ENCODE data around the gene SLC5A2. TPM values are rescaled to one million over a fixed set of nuclear protein-coding genes. Genes with fewer than 3 reads are reported as not detected.

Gene SLC5A2
- total and polyA plus RNA-seq, 2 of the 13 experiments (the other 11 are each of a cell fraction or from before 2014, with no cell fraction given): 0.24 to 0.97 TPM

DNA sequence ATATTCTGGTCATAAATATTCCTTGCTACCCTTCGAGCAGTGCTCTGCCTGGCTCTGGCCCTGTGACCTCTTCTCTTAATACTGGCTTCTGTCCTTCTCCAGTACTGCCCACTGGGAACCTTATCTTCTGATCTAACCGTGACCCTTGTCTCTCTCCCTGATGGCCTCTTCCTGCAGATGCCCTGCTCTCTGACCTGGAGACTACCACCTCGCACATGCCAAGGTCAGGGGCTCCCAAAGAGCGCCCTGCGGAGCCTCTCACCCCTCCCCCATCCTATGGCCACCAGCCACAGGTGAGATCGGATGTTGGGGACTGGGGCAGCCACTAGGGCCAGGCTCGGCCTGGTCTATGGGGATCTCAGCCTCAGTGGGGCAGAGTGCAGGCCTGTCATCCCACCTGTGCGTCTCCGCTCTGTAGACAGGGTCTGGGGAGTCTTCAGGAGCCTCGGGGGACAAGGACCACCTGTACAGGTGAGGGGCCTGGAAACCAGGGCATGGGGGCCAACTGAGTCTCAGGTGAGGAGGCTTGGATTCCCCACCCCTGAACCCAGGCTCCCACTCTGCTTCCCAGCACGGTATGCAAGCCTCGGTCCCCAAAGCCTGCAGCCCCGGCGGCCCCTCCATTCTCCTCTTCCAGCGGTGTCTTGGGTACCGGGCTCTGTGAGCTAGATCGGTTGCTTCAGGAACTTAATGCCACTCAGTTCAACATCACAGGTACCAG lies 9.5 kb upstream of the SLC5A2 start:
- H3K9ac ChIP-seq (ENCODE audit: insufficient read depth, low read depth, low read length): no peak overlapping the region
- ChIA-PET POLR2A (interaction anchor here (0.6 to 0.7 kb wide), 2 partner anchors 13 to 15 kb away, joined by 4 to 7 read pairs; partner anchors contain the start of gene ARMC5), CTCF (ENCODE audit: low intra/inter-chr PET ratio, low total read pairs) (no interaction called here)
- no peaks in the 10 kb centered on the region for H3K36me3 ChIP-seq (replicated peaks in 1 of 2; ENCODE audit: control insufficient read depth in 1 of 2, insufficient read depth in 2 of 2, low read length in 2 of 2)
- H4K20me1 ChIP-seq (ENCODE audit: insufficient read depth, low read length): no peaks in the 10 kb centered on the region
- intact Hi-C loops (cut with micrococcal nuclease; ENCODE audit: unreplicated experiment): no loop called here
- H3K4me3 ChIP-seq (replicated peaks in 1 of 3; ENCODE audit: insufficient read depth in 1 of 3, low read depth in 2 of 3, low read length in 3 of 3): no peak overlapping the region
- no peak for DNase-seq (ENCODE audit: low spot score)
- BruUV-seq (replicated peaks): no TSS peak
- peaks cover 55% of the 10 kb centered on the region for H3K4me1 ChIP-seq (ENCODE audit: insufficient read depth, low read length)
- H3K27ac ChIP-seq (ENCODE audit: extremely low read length, insufficient read depth, low read length): no peak overlapping the region
- H3K79me2 ChIP-seq (ENCODE audit: insufficient read depth, low read length): no peaks in the 10 kb centered on the region
- no peak for FAIRE-seq
- no peak overlapping the region for H3K4me2 ChIP-seq (ENCODE audit: low read depth, low read length)
- in situ Hi-C loops (cut with HindIII; ENCODE audit: extremely low pct_ligation_motif_present, low pct_unique_long_range_greater_than_20kb): no loop called here
- H2AFZ ChIP-seq (ENCODE audit: low read length): no peak overlapping the region
- H3K27me3 ChIP-seq (ENCODE audit: control insufficient read depth in 1 of 2, insufficient read depth in 2 of 2, low read length in 2 of 2): peaks cover 0 to 7% of the 10 kb centered on the region in 2 experiments; a peak in 1 of 5 replicates
- ATAC-seq: no peak
- H3K9me3 ChIP-seq (ENCODE audit: low read length): no peaks in the 10 kb centered on the region
- WGBS (ENCODE audit: low lambda C conversion rate): 70% methylated on average over 16 of the region's 17 CpGs
- TF ChIP-seq, protein P1, sequence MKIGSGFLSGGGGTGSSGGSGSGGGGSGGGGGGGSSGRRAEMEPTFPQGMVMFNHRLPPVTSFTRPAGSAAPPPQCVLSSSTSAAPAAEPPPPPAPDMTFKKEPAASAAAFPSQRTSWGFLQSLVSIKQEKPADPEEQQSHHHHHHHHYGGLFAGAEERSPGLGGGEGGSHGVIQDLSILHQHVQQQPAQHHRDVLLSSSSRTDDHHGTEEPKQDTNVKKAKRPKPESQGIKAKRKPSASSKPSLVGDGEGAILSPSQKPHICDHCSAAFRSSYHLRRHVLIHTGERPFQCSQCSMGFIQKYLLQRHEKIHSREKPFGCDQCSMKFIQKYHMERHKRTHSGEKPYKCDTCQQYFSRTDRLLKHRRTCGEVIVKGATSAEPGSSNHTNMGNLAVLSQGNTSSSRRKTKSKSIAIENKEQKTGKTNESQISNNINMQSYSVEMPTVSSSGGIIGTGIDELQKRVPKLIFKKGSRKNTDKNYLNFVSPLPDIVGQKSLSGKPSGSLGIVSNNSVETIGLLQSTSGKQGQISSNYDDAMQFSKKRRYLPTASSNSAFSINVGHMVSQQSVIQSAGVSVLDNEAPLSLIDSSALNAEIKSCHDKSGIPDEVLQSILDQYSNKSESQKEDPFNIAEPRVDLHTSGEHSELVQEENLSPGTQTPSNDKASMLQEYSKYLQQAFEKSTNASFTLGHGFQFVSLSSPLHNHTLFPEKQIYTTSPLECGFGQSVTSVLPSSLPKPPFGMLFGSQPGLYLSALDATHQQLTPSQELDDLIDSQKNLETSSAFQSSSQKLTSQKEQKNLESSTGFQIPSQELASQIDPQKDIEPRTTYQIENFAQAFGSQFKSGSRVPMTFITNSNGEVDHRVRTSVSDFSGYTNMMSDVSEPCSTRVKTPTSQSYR (CRISPR knock-in tag; IDR thresholded peaks at IDR 0.05; ENCODE audit: borderline replicate concordance): peak; percentile 85
- TF ChIP-seq UBTF (CRISPR knock-in tag; IDR thresholded peaks at IDR 0.05): no peak
- TF ChIP-seq ZFY (CRISPR knock-in tag; IDR thresholded peaks at IDR 0.05): peak; percentile 20; the same call in 1 of the 2 replicates
- peak; percentile 79 for TF ChIP-seq RARA (CRISPR knock-in tag; IDR thresholded peaks at IDR 0.05)
- TF ChIP-seq BCL6 (CRISPR knock-in tag; IDR thresholded peaks at IDR 0.05): peak; percentile 59
- no peak for TF ChIP-seq ZBTB10 (CRISPR knock-in tag; IDR thresholded peaks at IDR 0.05; ENCODE audit: borderline replicate concordance)
- TF ChIP-seq RFXAP (CRISPR knock-in tag; IDR thresholded peaks at IDR 0.05; ENCODE audit: borderline replicate concordance): 0 out of 2 replicates have a peak, but pooled peaks have one; percentile 7
- 0 out of 4 replicates have a peak, but pooled peaks of 1 of the 2 experiments have one; percentile 39 for TF ChIP-seq NR2F1 (CRISPR knock-in tag; IDR thresholded peaks at IDR 0.05)
- 0 out of 2 replicates have a peak, but pooled peaks have one; percentile 21 for TF ChIP-seq ZNF773 (CRISPR knock-in tag; IDR thresholded peaks at IDR 0.05; ENCODE audit: borderline replicate concordance)
- peak; percentile 48; the same call in 1 of the 2 replicates for TF ChIP-seq RXRA (CRISPR knock-in tag; IDR thresholded peaks at IDR 0.05)
- no peak for TF ChIP-seq MEF2D (CRISPR knock-in tag; IDR thresholded peaks at IDR 0.05)
